HCT116 (cell line): ENCODE measurements around the gene LRIT2. TPM values are rescaled to one million over a fixed set of nuclear protein-coding genes. Genes with fewer than 3 reads are reported as not detected.

Experiments used
- ATAC-seq: fragments of 200-7000 bp; cut with Tn5 transposase; 2 replicates; pipeline ENCODE4 v1.9.1; 2020; ENCODE audit warnings: mild to moderate bottlenecking, moderate library complexity
- BruUV-seq: library from RNA; stranded (reverse); fragments of 400-500 nt; replicated peaks from 2 replicates; lab custom pipeline; 2021; lab: Mats Ljungman, UMichigan
- CTCF ChIA-PET: fragments of 300-600 bp; sonication (Branson Sonifier 250); formaldehyde crosslinking; loops from one replicate; lab custom pipeline; 2021; ENCODE audit warnings: antibody characterized with exemption; lab: Charles Lee
- POLR2A ChIA-PET: fragments of 300-600, 350-600 bp; sonication (Branson Sonifier 250); formaldehyde crosslinking; loops from one replicate; lab custom pipeline; 2021; ENCODE audit warnings: antibody characterized with exemption; lab: Charles Lee
- RAD21 ChIA-PET, 2 experiments: fragments of 300-600 bp; sonication (Branson Sonifier 250); formaldehyde crosslinking; loops; one replicate each; lab custom pipeline; 2023; ENCODE audit warnings: low total read pairs in 2 of 2; ENCODE audit not compliant: uncharacterized antibody in 2 of 2, unreplicated experiment in 2 of 2, low non-redundant PET in 1 of 2; lab: Charles Lee
- DNase-seq: peaks from one replicate; pipeline ENCODE4 v3.0.0-alpha.2; 2010; ENCODE audit warnings: low read depth, low spot score
- H2AFZ ChIP-seq: fragments of 200-600 bp; shearing (Covaris generic), sonication (generic); 2 replicates; pipeline ENCODE4 v1.6.1; 2017; ENCODE audit warnings: low read depth, mixed run types, mixed read lengths, antibody characterized with exemption, low read length; ENCODE audit not compliant: poor library complexity, severe bottlenecking
- H3K27ac ChIP-seq: 2 replicates; pipeline ENCODE4 v1.5.1; 2012; ENCODE audit warnings: low read depth, low read length
- H3K27me3 ChIP-seq: fragments of 200-600 bp; sonication (generic); 2 replicates; pipeline ENCODE4 v1.6.1; 2016; ENCODE audit warnings: mixed run types, low read length, mixed read lengths; ENCODE audit not compliant: insufficient read depth
- H3K36me3 ChIP-seq, 2 experiments: fragments of 200-500 bp in 1 of 2; fragments of 200-600 bp in 1 of 2; sonication (Bioruptor generic) in 1 of 2; sonication (generic) in 1 of 2; 2 replicates each; pipeline versions ENCODE4 v1.5.1 to v1.6.1; 2014 to 2016; ENCODE audit warnings: low read length in 2 of 2, inconsistent platforms in 1 of 2, mixed read lengths in 1 of 2, mixed run types in 1 of 2; ENCODE audit not compliant: insufficient read depth in 2 of 2, control insufficient read depth in 1 of 2
- H3K4me1 ChIP-seq, 2 experiments: fragments of 200-600 bp in 1 of 2; sonication (generic) in 1 of 2; 2 replicates each; pipeline versions ENCODE4 v1.5.1 to v1.6.1; 2012 to 2017; ENCODE audit warnings: low read length in 2 of 2, inconsistent platforms in 1 of 2, mild to moderate bottlenecking in 1 of 2, mixed read lengths in 1 of 2, mixed run types in 1 of 2, moderate library complexity in 1 of 2; ENCODE audit not compliant: insufficient read depth in 2 of 2, control insufficient read depth in 1 of 2
- H3K4me2 ChIP-seq: fragments of 200-600 bp; sonication (generic); 2 replicates; pipeline ENCODE4 v1.6.1; 2017; ENCODE audit warnings: mixed run types, low read length, mixed read lengths
- H3K4me3 ChIP-seq, 2 experiments: fragments of 200-600 bp in 1 of 2; sonication (generic) in 1 of 2; replicated peaks in 1 of 2; 2 replicates each; pipeline ENCODE4 v1.5.1; 2011 to 2016; ENCODE audit warnings: low read length in 2 of 2, control low read depth in 1 of 2, low read depth in 1 of 2, mild to moderate bottlenecking in 1 of 2, mixed read lengths in 1 of 2, mixed run types in 1 of 2
- H3K79me2 ChIP-seq: fragments of 200-600 bp; sonication (generic); 2 replicates; pipeline ENCODE4 v1.6.1; 2017; ENCODE audit warnings: mild to moderate bottlenecking, mixed run types, low read length, moderate library complexity, mixed read lengths; ENCODE audit not compliant: insufficient read depth
- H3K9ac ChIP-seq: fragments of 200-600 bp; sonication (generic); 2 replicates; pipeline ENCODE4 v1.6.1; 2016; ENCODE audit warnings: low read length, mixed read lengths
- H3K9me2 ChIP-seq: fragments of 200-600 bp; sonication (generic), shearing (Covaris generic); 2 replicates; pipeline ENCODE4 v1.6.1; 2017; ENCODE audit warnings: mixed run types, mild to moderate bottlenecking, moderate library complexity; ENCODE audit not compliant: insufficient read depth
- H3K9me3 ChIP-seq, 2 experiments: fragments of 200-500 bp in 1 of 2; fragments of 200-600 bp in 1 of 2; sonication (Bioruptor generic) in 1 of 2; sonication (generic) in 1 of 2; 2 replicates each; pipeline ENCODE4 v1.6.1; 2014 to 2017; ENCODE audit warnings: low read length in 2 of 2, mixed read lengths in 2 of 2, inconsistent platforms in 1 of 2, low read depth in 1 of 2, mild to moderate bottlenecking in 1 of 2, mixed run types in 1 of 2, moderate library complexity in 1 of 2; ENCODE audit not compliant: control insufficient read depth in 1 of 2, insufficient read depth in 1 of 2
- H4K20me1 ChIP-seq: fragments of 200-600 bp; sonication (generic), shearing (Covaris generic); 2 replicates; pipeline ENCODE4 v1.6.1; 2017; ENCODE audit warnings: mixed run types, mild to moderate bottlenecking, moderate library complexity; ENCODE audit not compliant: insufficient read depth
- CTCF ChIP-seq, 3 experiments: fragments of 200-600 bp in 1 of 3; sonication (generic) in 1 of 3; IDR thresholded peaks in 2 of 3; conservative IDR thresholded peaks in 1 of 3; 2 replicates each; pipeline ENCODE4 v1.5.1; 2012 to 2017; ENCODE audit warnings: low read depth in 2 of 3, low read length in 2 of 3, antibody characterized with exemption in 1 of 3, borderline replicate concordance in 1 of 3, control low read depth in 1 of 3, mild to moderate bottlenecking in 1 of 3, mixed read lengths in 1 of 3, mixed run types in 1 of 3, moderate library complexity in 1 of 3; ENCODE audit not compliant: insufficient read depth in 1 of 3
- REST ChIP-seq: IDR thresholded peaks from 2 replicates; pipeline ENCODE4 v1.6.1; 2012; ENCODE audit warnings: low read depth
- SIN3A ChIP-seq: IDR thresholded peaks from 2 replicates; pipeline ENCODE4 v1.6.1; 2012; ENCODE audit warnings: low read depth
- ZBTB33 ChIP-seq: IDR thresholded peaks from 2 replicates; pipeline ENCODE4 v1.6.1; 2011; ENCODE audit warnings: mild to moderate bottlenecking, low read length, moderate library complexity; ENCODE audit not compliant: insufficient replicate concordance; ENCODE audit errors: extremely low read depth
- intact Hi-C: fragments of 100-400 bp; cut with micrococcal nuclease; formaldehyde crosslinking; loops from 2 replicates; pipeline ENCODE4 v1.10.0; 2022
- total RNA-seq: library from RNA; stranded (reverse); gene quantifications from one replicate; pipeline ENCODE4 v1.2.1, GENCODE V29; 2021; ENCODE audit not compliant: unreplicated experiment

LRIT2 gene
- total RNA-seq, 1 experiment from 2014 or later, result not detected

GRCh38 chr10:84226616-84227015 lies 1.3 kb upstream of the LRIT2 start (continued):
- TF ChIP-seq CTCF (IDR thresholded peaks at IDR 0.05 in 2 of 3, conservative IDR thresholded peaks at IDR 0.05 in 1 of 3; ENCODE audit: borderline replicate concordance in 1 of 3, insufficient read depth in 1 of 3, low read depth in 2 of 3, low read length in 2 of 3), result no peak

- Histone ChIP-seq H3K27ac (no peak overlapping the region), H3K4me3 (no peak overlapping the region), H3K79me2 (no peaks in the 10 kb centered on the region), H3K9me2 (no peaks in the 10 kb centered on the region), H3K36me3 (no peaks in the 10 kb centered on the region), H4K20me1 (no peaks in the 10 kb centered on the region), H3K27me3 (peaks cover 33% of the 10 kb centered on the region), H3K4me2 (no peak overlapping the region), H2AFZ (no peak overlapping the region), H3K9me3 (0 out of 4 replicates have a peak, but pooled peaks cover 0 to under 1% of the 10 kb centered on the region in 2 experiments), H3K9ac (no peak overlapping the region), H3K4me1 (no peaks in the 10 kb centered on the region)
- intact Hi-C loops, result no loop called here
- POLR2A ChIA-PET, result no interaction called here
- no peak for TF ChIP-seq SIN3A
- peak; percentile 79 for TF ChIP-seq REST
- no peak for TF ChIP-seq ZBTB33
- no peak for TF ChIP-seq CTCF (IDR thresholded peaks at IDR 0.05 in 2 of 3, conservative IDR thresholded peaks at IDR 0.05 in 1 of 3; ENCODE audit: borderline replicate concordance in 1 of 3, insufficient read depth in 1 of 3, low read depth in 2 of 3, low read length in 2 of 3)
- ATAC-seq, result no peak
- RAD21 ChIA-PET, result no interaction called here
- BruUV-seq, result no TSS peak
- DNase-seq, result no peak
- CTCF ChIA-PET, result interaction anchor here (0.8 kb wide), 1 partner anchor 10 kb away, joined by 3 read pairs; no protein-coding TSS in a partner anchor
These were observed 824 bp downstream of the LRIT2 start for GRCh38 chr10:84224411-84225028.
